Smooth muscle cell (in vitro differentiated cells): Measurements from ENCODE around the gene ASB18. TPM values are rescaled to one million over a fixed set of nuclear protein-coding genes. Genes with fewer than 3 reads are reported as not detected.

Experiments
- DNase-seq: peaks from one replicate; lab custom pipeline; 2025; ENCODE audit not compliant: unreplicated experiment; lab: John Stamatoyannopoulos, UW
- H2AFZ ChIP-seq: fragments of 200-600 bp; sonication (generic); 2 replicates; pipeline ENCODE4 v1.6.0; 2016; ENCODE audit warnings: antibody characterized with exemption, low read depth, mild to moderate bottlenecking
- H3F3A ChIP-seq: fragments of 200-600 bp; sonication (generic); 2 replicates; pipeline ENCODE4 v1.6.0; 2017; ENCODE audit warnings: antibody characterized with exemption, low read depth
- H3K27ac ChIP-seq: fragments of 200-600 bp; sonication (generic); 2 replicates; pipeline ENCODE4 v1.5.1; 2016; ENCODE audit warnings: low read depth, mild to moderate bottlenecking
- H3K27me3 ChIP-seq: fragments of 200-600 bp; sonication (generic); 2 replicates; pipeline ENCODE4 v1.6.1; 2016; ENCODE audit warnings: low read depth, mild to moderate bottlenecking
- H3K36me3 ChIP-seq: fragments of 200-600 bp; sonication (generic); 2 replicates; pipeline ENCODE4 v1.5.1; 2016; ENCODE audit warnings: low read depth
- H3K4me1 ChIP-seq: fragments of 200-600 bp; sonication (generic); 2 replicates; pipeline ENCODE4 v1.5.1; 2016; ENCODE audit warnings: low read depth
- H3K4me2 ChIP-seq: fragments of 200-600 bp; sonication (generic); 2 replicates; pipeline ENCODE4 v1.6.0; 2016; ENCODE audit warnings: mild to moderate bottlenecking
- H3K4me3 ChIP-seq: fragments of 200-600 bp; sonication (generic); 2 replicates; pipeline ENCODE4 v1.5.1; 2016; ENCODE audit warnings: mild to moderate bottlenecking
- H3K79me2 ChIP-seq: fragments of 200-600 bp; sonication (generic); 2 replicates; pipeline ENCODE4 v1.6.0; 2016; ENCODE audit warnings: low read depth, mild to moderate bottlenecking
- H3K9ac ChIP-seq: fragments of 200-600 bp; sonication (generic); 2 replicates; pipeline ENCODE4 v1.6.0; 2016; ENCODE audit warnings: low read depth
- H3K9me3 ChIP-seq: fragments of 200-600 bp; sonication (generic); replicated peaks from 2 replicates; pipeline ENCODE4 v1.5.1; 2016; ENCODE audit warnings: low read depth
- H4K20me1 ChIP-seq: fragments of 200-600 bp; sonication (generic); 2 replicates; pipeline ENCODE4 v1.6.0; 2016; ENCODE audit warnings: low read depth
- CTCF ChIP-seq: fragments of 200-600 bp; sonication (generic); IDR thresholded peaks from 2 replicates; pipeline ENCODE4 v1.5.1; 2017; ENCODE audit warnings: borderline replicate concordance, mild to moderate bottlenecking, antibody characterized with exemption; ENCODE audit not compliant: insufficient read depth, poor library complexity, severe bottlenecking
- WGBS: methylation state at CpG from one replicate; pipeline ENCODE4 v1.1.7; 2016; ENCODE audit warnings: low lambda C conversion rate; 5-methylcytosine and 5-hydroxymethylcytosine counted together
- polyA plus RNA-seq: library from polyadenylated mRNA; unstranded; fragments of >200 nt; fragmentation: Nextera tagmentation; extraction: Ambion mirVana; gene quantifications from 2 replicates; pipeline ENCODE4 v1.2.1, GENCODE V29; 2016
- total RNA-seq: library from RNA; depleted of rRNA; stranded (reverse); fragments of >200 nt; gene quantifications from 2 replicates; pipeline ENCODE4 v1.2.3, GENCODE V29; 2014

Gene ASB18
- total and polyA plus RNA-seq, 2 experiments from 2014 or later: 0.05 TPM; not detected in 1

GRCh38 chr2:236308855-236309668, 44.9 kb upstream of the ASB18 start:
- Histone ChIP-seq H3K36me3 (no peaks in the 10 kb centered on the region), H3K9me3 (peaks cover 4% of the 10 kb centered on the region), H3K27ac (no peak overlapping the region), H2AFZ (no peak overlapping the region), H3K4me3 (no peak overlapping the region), H3K79me2 (no peaks in the 10 kb centered on the region), H3K27me3 (no peaks in the 10 kb centered on the region), H3K9ac (no peak overlapping the region), H3K4me2 (no peak overlapping the region), H3K4me1 (no peaks in the 10 kb centered on the region), H4K20me1 (no peaks in the 10 kb centered on the region), H3F3A (no peaks in the 10 kb centered on the region)
- 73% methylated on average over 19 of the region's 19 CpGs for WGBS
- TF ChIP-seq CTCF: no peak
- no peak for DNase-seq

GRCh38 chr2:236307641-236308040, 43.4 kb upstream of the ASB18 start:
- Histone ChIP-seq H3K4me2 (no peak overlapping the region), H3K36me3 (no peaks in the 10 kb centered on the region), H3K9me3 (peaks cover 1% of the 10 kb centered on the region), H3K79me2 (no peaks in the 10 kb centered on the region), H3K4me1 (no peaks in the 10 kb centered on the region), H3K9ac (no peak overlapping the region), H4K20me1 (no peaks in the 10 kb centered on the region), H3K27ac (no peak overlapping the region), H3F3A (no peaks in the 10 kb centered on the region), H3K27me3 (no peaks in the 10 kb centered on the region), H3K4me3 (no peak overlapping the region), H2AFZ (no peak overlapping the region)
- 83% methylated on average over 12 of the region's 12 CpGs for WGBS
- DNase-seq: no peak
- TF ChIP-seq CTCF: no peak

GRCh38 chr2:236306825-236307540, 42.8 kb upstream of the ASB18 start:
- 85% methylated on average over 13 of the region's 13 CpGs for WGBS
- no peak overlapping the region for H3K4me3 ChIP-seq
- H2AFZ ChIP-seq: no peak overlapping the region
- H3K9ac ChIP-seq: no peak overlapping the region
- DNase-seq: no peak
- H3K4me2 ChIP-seq: no peak overlapping the region
- no peaks in the 10 kb centered on the region for H3K79me2 ChIP-seq
- H3K36me3 ChIP-seq: no peaks in the 10 kb centered on the region
- no peaks in the 10 kb centered on the region for H3F3A ChIP-seq
- no peaks in the 10 kb centered on the region for H3K9me3 ChIP-seq
- H4K20me1 ChIP-seq: no peaks in the 10 kb centered on the region
- H3K4me1 ChIP-seq: no peaks in the 10 kb centered on the region
- TF ChIP-seq CTCF: no peak
- no peaks in the 10 kb centered on the region for H3K27me3 ChIP-seq
- no peak overlapping the region for H3K27ac ChIP-seq
